VCaP (cell line): Measurements from ENCODE around the gene ARHGAP22.

Experiments
- H3K27ac ChIP-seq: fragments of 450-650 bp; 2 replicates; pipeline ENCODE4 v1.5.1; 2017
- CTCF ChIP-seq: fragments of 450-650 bp; conservative IDR thresholded peaks from 2 replicates; pipeline ENCODE4 v1.5.1; 2017; ENCODE audit warnings: mild to moderate bottlenecking, moderate library complexity

Gene ARHGAP22

DNA sequence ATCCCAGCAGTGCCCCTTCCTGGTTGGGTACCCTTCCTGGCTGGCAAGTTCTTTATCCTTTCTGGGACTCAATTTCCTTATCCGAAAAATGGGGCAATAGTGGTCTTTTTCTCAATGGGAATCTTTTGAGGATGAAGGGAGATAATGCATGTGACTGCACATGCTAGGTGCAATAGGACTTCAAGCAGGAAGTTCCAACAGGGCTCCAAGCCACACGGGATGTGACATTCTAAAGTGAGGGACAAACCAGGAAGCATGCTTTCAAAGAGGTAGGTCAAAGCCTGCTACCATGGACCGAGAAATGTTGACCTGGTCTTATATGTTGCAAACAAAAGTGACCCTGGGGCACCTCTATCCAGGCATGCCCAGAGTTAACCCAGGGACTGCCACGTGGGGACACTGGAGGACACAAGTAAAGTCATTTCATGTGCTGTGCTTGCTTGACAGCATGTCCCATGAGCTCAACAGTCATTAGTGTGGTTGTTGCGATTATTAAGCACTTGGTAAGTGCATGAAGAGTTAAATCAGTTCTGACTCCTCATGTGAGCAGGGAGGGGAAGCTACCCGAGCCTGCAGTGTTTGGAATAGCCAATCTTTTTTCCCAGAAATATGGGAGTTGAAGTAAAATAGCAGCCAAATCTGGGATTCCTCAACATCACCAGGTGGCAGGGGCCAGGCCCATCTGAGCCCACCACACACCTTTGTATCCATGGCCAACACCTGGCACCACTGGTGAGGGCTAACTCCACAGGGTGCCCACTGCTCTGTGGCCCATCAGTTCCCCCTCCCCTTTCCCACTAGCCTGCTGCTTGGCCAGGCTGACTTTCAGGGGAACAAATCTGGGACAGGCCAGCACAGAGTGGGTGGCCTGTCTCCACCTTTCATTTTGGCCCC is 5.7 kb downstream of the ARHGAP22 start:
- no peak for TF ChIP-seq CTCF
- no peak overlapping the region for H3K27ac ChIP-seq

DNA sequence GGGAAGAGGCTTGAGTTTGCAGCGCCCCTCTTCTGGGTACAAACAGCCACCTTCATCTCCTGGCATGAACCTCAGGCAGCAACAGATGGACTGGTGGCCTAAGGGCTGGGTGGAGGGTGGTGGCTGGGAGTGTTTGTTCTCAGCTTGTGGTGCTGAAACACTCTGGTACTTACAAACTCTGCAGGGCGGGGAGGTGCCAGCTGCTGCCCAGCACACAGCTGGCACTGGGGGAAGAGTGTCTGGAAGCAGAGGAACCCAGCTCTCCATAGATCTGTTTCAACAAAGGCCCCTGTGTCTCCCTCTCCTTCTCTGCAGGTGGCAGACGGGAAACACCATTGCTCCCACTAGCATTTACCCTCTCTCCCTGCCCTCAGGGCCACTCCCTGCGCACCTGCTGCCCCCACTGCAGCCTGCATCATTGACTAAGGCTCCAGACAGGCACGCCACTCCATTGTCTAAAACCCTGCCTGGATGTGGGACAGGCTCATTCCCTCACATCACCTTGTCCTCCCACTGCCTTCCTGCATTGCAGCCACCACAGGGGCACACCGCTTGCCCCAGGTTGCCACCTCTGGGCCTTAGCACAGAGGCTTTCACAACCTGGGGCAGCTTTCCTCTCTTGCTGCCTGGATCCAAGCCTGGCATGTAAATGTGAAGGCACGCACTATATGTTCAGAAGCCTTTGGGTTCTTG is 6.5 kb downstream of the ARHGAP22 start:
- TF ChIP-seq CTCF = no peak
- H3K27ac ChIP-seq = no peak overlapping the region

DNA sequence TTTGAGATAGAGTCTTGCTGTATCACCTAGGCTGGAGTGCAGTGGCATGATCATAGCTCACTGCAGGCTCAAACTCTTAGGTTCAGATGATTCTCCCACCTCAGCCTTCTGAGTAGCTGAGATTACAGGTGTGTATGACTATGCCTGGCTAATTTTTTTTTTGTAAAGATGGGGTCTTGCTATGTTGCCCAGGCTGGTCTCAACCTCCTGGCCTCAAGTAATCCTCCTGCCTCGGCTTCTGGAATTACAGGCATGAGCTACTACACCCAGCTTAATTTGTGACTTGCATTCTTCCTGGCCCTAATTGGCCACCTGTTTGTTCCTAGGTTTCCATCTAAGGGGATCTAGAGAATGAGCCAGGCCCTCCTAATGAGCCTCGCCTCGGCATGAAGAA is 9.3 kb downstream of the ARHGAP22 start:
- no peak for TF ChIP-seq CTCF
- no peak overlapping the region for H3K27ac ChIP-seq

GRCh38 chr10:48594803-48595538 is 9.9 kb downstream of the ARHGAP22 start:
- TF ChIP-seq CTCF = no peak
- no peak overlapping the region for H3K27ac ChIP-seq

- no peak for TF ChIP-seq CTCF
- H3K27ac ChIP-seq = no peak overlapping the region
Observed at GRCh38 chr10:48594371-48594770, 10.5 kb downstream of the ARHGAP22 start.

DNA sequence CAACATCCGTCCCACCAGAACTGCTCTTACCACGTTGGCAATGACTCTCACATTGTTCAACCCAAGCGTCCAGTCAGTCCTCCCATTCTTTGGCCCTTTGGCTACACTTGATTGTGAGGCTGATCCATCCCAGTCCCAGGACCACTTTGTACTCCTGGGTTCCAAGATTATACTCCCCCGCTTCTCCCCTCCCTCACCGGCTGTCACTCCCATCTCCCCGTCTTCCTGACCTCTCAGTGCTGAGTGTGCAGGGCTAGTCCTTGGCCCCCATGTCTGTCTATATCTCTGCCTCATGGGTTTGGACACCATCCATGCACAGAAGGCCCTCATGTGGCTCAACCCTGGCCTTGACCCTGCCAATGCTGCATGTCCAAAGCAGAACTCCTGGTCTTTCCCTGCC is 12.5 kb downstream of the ARHGAP22 start:
- no peak for TF ChIP-seq CTCF
- no peak overlapping the region for H3K27ac ChIP-seq

DNA sequence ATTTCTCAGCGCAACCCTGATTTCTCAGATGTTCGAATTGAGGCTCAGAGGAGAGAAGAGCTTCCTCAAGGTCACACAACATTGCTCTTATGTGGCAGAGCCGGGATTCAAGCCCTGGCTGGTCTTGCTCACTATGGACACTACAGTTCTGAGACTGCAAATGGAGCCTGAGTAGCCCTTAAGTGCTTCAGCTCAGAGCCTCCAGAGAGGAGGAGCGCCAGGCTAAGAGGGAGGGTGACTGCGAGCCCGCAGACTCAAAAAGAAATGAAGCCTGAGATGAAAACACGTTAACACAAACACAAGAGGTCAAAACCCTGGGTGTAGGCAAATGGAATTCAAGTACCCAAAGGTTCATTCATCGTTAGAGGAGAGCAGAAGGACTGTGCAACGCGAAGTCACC is 13.9 kb downstream of the ARHGAP22 start:
- TF ChIP-seq CTCF = no peak
- H3K27ac ChIP-seq = no peak overlapping the region
